NT2/D1 (cell line): ENCODE data around the gene CHN1.

Experiments used
- SUZ12 ChIP-seq: IDR thresholded peaks from 2 replicates; pipeline ENCODE4 v1.6.1; 2011; ENCODE audit not compliant: insufficient read length, insufficient read depth; ENCODE audit errors: extremely low read depth
- YY1 ChIP-seq: IDR thresholded peaks from 2 replicates; pipeline ENCODE4 v1.6.1; 2011; ENCODE audit not compliant: insufficient read length, insufficient read depth
- ZNF274 ChIP-seq: IDR thresholded peaks from 2 replicates; pipeline ENCODE4 v1.6.1; 2011; ENCODE audit warnings: mild to moderate bottlenecking, low read depth, low read length

- TF ChIP-seq YY1 (no peak), SUZ12 (no peak), ZNF274 (no peak)
These were observed 238.9 kb downstream of the CHN1 start for GRCh38 chr2:174766271-174766670.
